ENCODE data around the gene EEF2K.

The EEF2K gene

DNA sequence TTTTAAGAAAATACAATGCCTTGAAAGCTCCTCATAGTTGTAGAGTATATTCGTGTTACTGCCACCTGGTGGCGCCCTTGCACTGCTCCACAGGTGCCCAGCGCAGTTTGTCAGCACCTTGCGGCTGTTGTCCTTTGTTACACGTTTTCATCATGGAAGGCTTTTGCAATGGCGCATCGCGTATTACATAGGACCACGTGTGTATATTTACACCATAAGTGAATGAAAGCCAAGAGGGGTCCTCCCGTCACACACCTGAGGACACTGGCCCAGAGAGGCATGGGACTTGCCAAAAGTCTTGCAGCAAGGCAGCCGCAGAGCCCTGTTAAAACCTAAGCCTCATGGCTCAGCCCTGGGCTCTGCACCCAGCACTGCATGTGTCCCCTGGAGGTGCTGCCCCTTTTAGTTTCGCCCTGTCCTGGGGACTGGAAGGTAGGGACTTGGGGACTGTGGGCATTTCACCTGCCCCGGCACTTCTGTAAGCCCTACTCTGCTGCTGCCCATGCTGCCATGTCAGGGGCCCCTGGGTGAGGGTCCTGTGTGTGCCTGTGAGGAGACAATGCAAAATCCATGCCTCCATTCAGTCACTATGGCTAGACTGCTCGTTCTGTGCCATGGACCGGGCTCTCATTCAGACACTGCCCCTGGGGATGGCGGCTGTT is 115.4 kb downstream of the EEF2K start:
- DNase-seq: peak; percentile 85

DNA sequence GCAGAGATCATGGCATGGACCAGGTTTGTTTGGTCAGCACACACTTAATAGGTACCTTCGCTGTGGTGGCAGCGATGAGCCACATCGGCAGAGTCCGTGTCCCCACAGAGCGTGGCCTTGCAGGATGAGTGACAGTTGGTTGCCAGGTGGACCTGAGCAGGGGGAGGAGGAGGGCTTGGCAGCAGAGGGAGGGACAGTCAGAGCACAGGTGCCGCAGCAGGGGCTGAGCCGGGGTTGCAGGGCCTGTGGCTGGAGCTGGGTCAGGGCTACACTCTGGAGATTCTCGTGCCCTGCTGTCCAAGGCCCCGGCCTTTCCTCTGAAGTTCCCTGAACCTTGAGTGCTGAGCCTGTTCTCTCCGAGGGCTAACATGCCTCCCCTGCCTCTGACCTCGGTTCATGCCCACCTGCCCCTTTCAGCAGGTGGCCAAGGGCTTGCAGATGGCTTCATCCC is 116.0 kb downstream of the EEF2K start:
- DNase-seq: no peak

GRCh38 chr16:22322741-22323140 is 116.7 kb downstream of the EEF2K start:
- no peak for DNase-seq

DNA sequence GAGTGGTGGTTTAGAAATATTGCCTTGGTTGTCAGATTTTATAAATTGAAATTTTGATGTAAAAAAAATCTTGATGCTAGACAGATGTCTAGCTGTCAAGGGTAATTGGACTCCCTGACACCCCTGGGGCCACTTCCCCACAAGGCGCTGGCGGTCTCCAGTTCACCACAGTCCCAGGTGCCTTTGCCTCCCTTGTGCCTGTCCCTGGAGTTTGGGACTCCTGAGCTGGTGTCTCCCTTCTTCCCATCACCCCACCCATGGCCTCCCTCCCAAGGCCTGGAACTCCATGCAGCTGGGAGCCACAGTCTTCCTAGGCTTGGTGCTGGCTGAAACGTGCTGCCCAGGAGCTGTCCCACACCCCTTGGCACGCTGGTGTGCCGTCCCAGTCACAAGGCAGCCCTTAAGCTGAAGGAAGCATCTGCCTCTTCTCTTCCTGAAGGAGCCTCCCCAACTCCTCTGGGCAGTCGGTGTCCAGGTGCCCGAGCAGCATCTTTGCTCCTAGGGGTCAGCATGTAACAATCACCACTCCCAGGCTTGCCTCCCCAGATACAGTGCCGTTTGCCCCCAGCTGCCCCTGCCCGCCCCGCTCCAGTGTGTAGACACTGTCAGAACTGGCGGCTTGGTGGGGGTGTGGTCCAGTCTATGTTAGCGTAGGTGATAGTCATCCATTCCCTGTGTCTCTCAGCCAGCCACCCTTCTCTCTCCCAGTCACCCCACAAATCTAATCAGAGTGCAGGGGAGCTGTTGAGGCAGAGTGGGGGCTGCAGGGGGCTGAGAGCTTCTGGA is 117.3 kb downstream of the EEF2K start:
- DNase-seq: no peak

DNA sequence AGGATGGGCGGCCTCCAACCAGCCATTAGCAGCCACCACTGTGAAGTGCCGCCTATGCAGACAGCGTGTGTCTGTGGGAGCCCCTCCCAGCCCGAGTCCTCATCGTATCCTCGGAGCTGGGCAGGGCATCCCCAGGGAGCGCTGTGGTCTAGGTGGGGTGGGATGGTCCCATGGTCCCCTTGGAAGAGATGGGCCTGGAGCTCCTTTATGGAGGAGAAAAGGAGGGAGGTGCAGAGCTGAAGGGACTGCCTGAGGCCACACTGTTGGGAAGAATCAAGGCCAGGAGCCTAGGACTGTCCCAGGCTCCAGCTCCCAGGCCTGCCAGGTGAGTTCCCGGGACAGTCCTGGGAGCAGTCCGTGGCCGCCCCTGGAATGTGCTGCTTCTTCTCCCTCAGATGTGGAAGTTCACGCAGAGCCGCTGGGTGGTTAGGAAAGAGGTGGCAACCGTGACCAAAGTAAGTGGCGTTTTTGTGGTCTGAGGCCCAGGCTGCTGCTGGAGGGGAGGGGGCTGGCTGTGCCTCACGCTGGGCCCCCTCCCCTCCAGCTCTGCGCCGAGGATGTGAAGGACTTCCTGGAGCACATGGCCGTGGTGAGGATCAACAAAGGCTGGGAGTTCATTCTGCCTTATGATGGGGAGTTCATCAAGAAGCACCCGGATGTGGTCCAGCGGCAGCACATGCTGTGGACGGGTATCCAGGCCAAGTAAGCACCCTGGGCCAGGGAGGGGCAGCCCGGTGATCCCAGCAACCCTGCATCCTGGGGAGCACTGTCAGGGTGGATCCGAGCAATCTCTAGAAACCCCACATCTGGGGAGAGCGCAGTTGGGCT is 118.1 kb downstream of the EEF2K start:
- DNase-seq: no peak

DNA sequence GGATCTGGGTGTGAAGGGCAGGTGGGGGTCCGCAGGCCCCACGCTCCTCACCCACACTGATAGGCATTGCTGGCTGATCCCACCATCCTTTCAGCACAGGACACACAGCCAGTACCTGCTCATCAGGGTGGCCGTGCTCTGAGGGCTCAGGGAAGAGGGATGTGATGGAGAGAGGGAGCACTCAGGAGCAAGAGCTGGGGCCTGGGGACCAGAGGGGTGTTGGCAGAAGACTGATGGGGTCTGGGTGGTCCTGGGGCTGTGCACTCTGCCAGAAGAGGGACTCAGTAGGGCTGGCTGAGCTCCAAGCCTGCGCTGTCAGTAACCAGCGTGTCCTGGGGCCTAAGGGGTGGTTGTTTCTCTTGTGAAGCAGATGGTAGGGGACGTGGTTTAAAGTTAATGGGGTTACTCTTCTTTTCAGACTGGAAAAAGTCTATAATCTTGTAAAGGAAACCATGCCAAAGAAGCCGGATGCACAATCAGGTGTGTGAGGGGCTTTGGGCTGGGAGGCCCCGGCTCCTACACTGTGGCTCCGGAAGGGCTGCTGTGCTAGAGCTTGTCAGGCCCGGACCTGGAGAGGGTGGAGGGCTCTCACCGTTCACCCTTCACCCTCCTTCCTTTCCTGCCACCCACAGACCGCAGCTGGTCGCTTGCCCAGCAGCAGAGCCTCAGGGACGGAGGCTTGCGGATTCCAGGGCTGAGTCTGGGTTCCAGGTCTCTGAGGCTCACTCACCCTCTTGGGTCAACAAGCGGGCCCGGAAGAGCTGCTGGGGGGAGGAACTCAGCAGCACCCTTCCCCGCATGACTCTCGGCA is 118.9 kb downstream of the EEF2K start:
- DNase-seq: no peak

DNA sequence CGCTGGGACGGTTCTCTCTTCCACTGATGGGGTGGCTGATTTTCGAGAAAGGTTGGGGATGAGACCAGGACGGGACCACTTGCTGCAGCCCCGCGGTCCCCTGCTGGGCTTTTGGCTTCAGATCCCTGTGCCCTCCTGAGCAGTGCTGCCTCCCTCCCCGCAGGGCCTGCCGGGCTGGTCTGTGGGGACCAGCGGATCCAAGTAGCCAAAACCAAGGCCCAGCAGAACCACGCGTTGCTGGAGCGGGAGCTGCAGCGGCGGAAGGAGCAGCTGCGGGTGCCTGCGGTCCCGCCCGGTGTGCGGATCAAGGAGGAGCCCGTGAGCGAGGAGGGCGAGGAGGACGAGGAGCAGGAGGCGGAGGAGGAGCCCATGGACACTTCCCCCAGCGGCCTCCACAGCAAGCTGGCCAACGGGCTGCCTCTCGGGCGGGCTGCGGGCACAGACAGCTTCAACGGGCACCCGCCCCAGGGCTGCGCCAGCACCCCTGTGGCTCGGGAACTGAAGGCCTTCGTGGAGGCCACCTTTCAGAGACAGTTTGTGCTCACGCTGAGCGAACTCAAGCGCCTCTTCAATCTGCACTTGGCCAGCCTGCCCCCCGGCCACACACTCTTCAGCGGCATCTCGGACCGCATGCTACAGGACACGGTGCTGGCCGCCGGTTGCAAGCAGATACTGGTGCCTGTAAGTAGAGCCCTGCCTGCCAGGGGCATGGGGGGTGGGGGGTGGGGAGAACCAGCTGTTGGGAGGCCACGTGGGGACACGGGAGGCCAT is 119.7 kb downstream of the EEF2K start:
- no peak for DNase-seq

DNA sequence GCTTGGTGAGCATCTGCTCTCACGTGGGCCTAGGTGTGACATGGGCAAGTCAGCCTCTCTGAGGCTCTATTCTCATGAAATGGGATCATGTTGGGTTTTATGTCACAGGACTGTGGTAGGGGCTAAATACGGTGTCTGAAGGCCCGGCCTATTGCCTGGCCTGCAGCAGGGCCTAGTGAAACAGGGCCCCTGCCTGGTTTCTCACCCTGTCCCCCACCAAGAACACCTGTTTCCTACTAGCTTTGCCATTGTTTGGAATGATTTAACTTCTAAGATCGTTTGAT is 120.2 kb downstream of the EEF2K start:
- no peak for DNase-seq

DNA sequence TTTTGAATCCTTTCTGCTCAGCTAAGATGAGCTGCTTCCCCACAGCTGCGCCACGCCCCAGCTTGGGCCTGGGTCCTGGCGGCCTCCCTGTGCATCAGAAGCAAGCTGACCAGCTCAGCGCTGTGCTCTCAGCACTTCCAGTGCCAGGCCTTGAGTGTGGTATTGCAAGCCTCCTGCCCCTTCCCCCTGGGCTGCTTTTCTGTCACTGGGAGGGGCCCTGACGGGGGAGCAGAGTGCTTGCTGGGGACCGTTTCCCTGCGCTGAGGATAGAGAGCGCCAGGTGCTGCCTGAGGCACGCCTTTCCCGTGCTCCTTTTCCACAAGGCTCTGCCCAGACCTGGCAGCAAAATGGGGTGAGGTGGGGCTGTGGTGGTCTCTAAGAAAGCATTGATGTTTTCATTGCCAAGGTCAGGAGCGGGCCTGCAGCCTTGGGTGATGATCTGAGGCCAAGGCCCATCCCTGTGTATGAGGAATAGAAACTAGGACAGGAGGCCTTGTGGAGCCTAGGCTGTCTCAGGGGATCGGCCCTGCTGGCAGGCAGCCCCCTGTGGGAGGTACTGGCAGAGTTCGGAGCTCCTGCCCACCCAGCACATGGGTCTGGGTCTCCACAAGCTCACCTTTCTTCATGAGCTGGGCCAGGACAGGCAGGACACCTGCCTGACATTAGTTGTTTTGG is 120.8 kb downstream of the EEF2K start:
- DNase-seq: no peak

GRCh38 chr16:22327446-22327775 is 121.3 kb downstream of the EEF2K start:
- DNase-seq: no peak

- no peak for DNase-seq
Measured at GRCh38 chr16:22328081-22328725, 122.1 kb downstream of the EEF2K start.

DNA sequence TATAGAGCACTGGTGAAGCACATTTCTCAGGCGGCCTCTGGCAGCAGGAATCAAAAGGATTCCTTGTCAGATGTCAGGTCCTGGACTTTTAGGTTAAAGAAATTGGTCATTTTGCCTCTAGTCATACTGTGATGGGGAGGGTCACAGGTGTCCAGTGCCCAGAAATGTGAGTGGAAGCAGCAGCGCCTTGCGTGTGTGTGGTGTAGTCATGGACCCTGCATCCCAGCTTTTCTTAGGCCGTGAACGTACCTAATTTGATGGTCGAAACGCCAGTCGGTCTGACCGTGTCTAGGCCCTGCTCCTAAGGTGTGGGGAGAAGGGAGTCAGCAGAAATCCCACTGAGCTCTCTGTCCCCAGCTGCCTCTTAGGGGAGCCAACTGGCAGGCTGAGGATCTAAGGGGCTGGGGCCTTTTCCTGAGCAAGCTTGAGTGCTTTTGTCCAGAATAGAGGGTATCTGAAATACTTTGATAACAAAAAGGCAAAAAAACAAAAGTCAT is 123.2 kb downstream of the EEF2K start:
- DNase-seq: no peak

- DNase-seq: no peak
Measured at GRCh38 chr16:22330326-22330725, 124.2 kb downstream of the EEF2K start.

DNA sequence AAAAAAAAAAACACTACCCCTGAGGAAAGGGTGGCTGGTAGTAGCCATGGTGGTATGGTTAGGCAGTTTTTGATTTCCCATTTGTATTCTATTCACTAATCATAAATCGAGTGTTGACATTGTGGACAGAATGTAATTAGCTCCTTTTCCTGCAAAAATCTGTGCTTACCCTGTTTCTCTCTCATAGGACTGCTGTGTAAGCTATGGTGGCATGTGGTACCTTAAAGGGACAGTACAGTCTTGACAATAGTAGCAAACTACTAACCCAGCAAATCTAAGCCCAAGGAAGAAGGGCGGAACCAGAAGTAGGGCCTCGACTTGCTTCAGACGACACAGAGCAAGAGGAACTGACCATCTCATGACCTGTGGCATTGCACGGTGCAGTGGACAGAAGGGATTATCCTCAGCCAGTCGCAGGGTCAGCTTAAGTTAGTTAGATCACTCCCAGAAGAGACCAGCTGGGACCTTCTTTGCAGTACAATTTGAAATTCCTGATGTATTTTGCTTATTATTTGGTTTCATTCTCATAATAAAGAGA is 127.4 kb downstream of the EEF2K start:
- DNase-seq: no peak

- DNase-seq: no peak
Measured at GRCh38 chr16:22335668-22336246, 129.7 kb downstream of the EEF2K start.

GRCh38 chr16:22336581-22336980 is 130.5 kb downstream of the EEF2K start:
- DNase-seq: no peak

DNA sequence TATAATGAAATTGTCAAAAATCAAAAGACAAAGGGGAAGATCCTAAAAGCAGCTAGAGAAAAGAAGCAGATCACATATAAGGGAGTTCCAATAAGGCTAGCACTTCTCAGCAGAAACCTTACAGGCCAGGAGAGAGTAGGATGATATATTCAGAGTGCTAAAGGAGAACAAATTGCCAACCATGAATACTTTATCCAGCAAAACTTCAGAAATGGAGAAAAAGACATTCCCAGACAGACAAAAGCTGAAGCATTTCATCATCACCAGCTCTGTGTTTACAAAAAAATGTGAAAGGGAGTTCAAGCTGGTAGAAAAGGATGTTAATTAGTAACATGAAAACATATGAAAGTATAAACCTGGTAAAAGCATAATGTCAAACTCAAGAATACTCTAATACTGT is 131.0 kb downstream of the EEF2K start:
- DNase-seq: no peak

GRCh38 chr16:22337849-22338635 is 132.0 kb downstream of the EEF2K start:
- DNase-seq: no peak

Measured in NCI-H2227 treated with DMSO at 0.1 percent for 48 hours (cell line).